ENCODE measurements around the gene CFAP68.

DNA sequence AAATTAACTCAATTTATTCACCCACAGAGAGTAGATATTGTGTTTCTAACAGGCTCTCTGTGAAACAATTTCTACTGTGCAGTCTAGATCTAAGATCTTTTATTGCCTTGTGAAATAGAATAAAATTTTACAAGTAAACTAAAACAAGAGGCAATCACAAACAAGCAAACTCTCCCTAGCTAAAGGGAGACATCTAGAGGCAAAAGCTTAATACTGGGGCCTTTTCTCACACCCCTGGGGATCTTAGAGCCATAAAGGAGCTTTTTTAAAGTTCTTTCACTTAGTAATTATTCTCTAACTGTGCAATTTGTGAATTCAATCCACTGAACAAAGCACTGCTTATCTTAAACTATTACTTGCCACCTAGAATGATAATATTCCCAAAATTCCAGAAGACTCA is 27.7 kb upstream of the CFAP68 start:
- TF ChIP-seq, protein P1, sequence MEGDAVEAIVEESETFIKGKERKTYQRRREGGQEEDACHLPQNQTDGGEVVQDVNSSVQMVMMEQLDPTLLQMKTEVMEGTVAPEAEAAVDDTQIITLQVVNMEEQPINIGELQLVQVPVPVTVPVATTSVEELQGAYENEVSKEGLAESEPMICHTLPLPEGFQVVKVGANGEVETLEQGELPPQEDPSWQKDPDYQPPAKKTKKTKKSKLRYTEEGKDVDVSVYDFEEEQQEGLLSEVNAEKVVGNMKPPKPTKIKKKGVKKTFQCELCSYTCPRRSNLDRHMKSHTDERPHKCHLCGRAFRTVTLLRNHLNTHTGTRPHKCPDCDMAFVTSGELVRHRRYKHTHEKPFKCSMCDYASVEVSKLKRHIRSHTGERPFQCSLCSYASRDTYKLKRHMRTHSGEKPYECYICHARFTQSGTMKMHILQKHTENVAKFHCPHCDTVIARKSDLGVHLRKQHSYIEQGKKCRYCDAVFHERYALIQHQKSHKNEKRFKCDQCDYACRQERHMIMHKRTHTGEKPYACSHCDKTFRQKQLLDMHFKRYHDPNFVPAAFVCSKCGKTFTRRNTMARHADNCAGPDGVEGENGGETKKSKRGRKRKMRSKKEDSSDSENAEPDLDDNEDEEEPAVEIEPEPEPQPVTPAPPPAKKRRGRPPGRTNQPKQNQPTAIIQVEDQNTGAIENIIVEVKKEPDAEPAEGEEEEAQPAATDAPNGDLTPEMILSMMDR (IDR thresholded peaks at IDR 0.05): peak; percentile 23 to 66 (median 58)
- TF ChIP-seq POLR2A (IDR thresholded peaks at IDR 0.05): no peak
